IgD-negative memory B cell (primary cell): ENCODE measurements around the gene PDIA4. TPM values are rescaled to one million over a fixed set of nuclear protein-coding genes. Genes with fewer than 3 reads are reported as not detected.

Source experiments
- H3K27ac Mint-ChIP-seq, 3 donors: one replicate each; pipeline ENCODE4 v1.8.0; 2020 to 2022; ENCODE audit warnings: mild to moderate bottlenecking in 3 of 3, mixed read lengths in 3 of 3, moderate library complexity in 1 of 3
- H3K27me3 Mint-ChIP-seq: one replicate; pipeline ENCODE4 v1.8.0; 2021; ENCODE audit warnings: mixed read lengths
- H3K36me3 Mint-ChIP-seq: one replicate; pipeline ENCODE4 v1.8.0; 2020; ENCODE audit warnings: mild to moderate bottlenecking, mixed read lengths
- H3K4me1 Mint-ChIP-seq, 3 donors: one replicate each; pipeline ENCODE4 v1.8.0; 2020 to 2022; ENCODE audit warnings: mixed read lengths in 3 of 3, mild to moderate bottlenecking in 1 of 3
- H3K4me3 Mint-ChIP-seq, 4 donors: one replicate each; pipeline ENCODE4 v1.8.0; 2020 to 2022; ENCODE audit warnings: mild to moderate bottlenecking in 4 of 4, mixed read lengths in 4 of 4, moderate library complexity in 3 of 4
- H3K9me3 Mint-ChIP-seq, 3 donors: one replicate each; pipeline ENCODE4 v1.8.0; 2020 to 2021; ENCODE audit warnings: mixed read lengths in 3 of 3, mild to moderate bottlenecking in 1 of 3
- polyA plus RNA-seq: library from polyadenylated mRNA; unstranded; fragments of 300-500 nt; fragmentation: Illumina TruSeq; gene quantifications from one replicate; pipeline ENCODE4 v1.2.3, GENCODE V29; 2021

PDIA4 gene
- polyA plus RNA-seq, 1 donor from 2014 or later: 94.4 TPM

DNA sequence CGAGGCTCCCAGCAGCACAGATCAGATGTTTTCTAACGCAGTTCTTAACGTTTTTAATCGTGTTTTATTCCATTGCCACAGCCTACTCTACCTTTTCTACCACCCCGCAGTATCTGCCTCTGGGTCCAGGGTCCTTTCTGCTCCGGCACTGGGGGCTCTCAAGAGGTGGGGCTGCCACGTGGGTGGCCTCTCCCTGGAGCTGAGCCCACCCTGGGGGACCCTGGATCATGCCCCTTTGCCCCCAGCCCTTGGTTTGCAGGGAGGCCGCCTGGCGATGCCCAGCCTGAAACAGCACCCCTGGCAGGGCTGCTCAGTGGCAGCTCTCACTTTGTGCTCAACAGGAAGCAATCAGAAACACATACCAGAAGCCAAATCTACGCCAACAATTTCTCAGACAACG, 25.3 kb downstream of the PDIA4 start:
- H3K4me1 Mint-ChIP-seq: peaks cover 2 to 6% (median 3%) of the 10 kb centered on the region in 3 donors
- no peak overlapping the region for H3K4me3 Mint-ChIP-seq
- no peaks in the 10 kb centered on the region for H3K36me3 Mint-ChIP-seq
- H3K9me3 Mint-ChIP-seq: no peaks in the 10 kb centered on the region
- H3K27me3 Mint-ChIP-seq: no peaks in the 10 kb centered on the region
- H3K27ac Mint-ChIP-seq: no peak overlapping the region

DNA sequence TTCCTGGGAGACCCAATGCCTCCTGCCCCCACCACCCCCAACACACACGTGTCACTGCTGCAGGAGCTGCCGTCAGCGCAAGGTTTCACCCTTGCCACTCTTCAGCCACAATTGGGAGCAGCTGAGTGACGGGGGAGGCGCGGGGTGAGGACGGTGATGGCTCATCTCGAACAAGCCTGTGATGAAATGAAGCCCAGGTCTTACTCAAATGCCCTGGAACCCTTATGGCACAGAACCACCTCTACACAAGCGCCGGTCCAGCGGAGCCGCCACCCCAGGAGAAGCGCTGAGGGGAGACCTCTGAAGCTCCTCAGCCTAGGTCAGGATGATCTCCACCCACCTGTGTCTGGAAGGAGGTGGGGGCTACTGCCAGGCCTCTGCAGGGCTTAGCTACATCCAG, 25.7 kb downstream of the PDIA4 start:
- no peak overlapping the region for H3K4me3 Mint-ChIP-seq
- H3K4me1 Mint-ChIP-seq: peaks cover 2 to 6% (median 4%) of the 10 kb centered on the region in 3 donors
- no peaks in the 10 kb centered on the region for H3K27me3 Mint-ChIP-seq
- H3K27ac Mint-ChIP-seq: no peak overlapping the region
- H3K9me3 Mint-ChIP-seq: no peaks in the 10 kb centered on the region
- H3K36me3 Mint-ChIP-seq: no peaks in the 10 kb centered on the region

DNA sequence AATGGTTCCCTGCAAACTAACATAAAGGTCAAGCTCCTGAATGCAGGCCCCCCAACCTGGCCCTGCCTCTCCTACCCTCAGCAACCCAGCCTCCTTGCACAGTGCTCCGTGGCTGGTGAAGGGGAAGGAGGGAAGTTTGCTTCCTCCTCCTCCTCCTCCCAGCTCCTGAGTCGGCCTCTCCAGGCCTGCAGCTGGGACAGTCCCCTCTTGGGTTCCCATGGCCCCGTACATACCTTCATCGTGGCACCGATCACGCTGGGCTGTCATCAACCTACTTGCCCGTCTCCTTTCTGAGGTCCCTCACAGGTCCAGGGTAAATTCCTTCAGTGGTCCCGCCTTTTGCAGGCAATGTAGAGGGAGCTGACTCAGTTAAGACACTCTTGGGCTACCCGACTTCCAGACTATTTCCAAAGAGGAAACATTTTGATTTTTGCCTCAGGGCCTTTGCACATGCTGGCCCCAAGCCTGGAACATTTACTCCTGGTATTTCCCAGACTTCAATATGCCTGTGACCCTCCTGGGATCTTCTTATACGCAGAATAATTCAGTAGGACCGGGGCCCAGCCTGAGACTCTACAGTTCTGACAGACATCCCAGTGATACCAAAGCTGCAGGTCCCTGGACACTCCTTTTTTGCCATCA, 26.8 kb downstream of the PDIA4 start:
- peaks cover 2 to 6% (median 4%) of the 10 kb centered on the region in 3 donors for H3K4me1 Mint-ChIP-seq
- H3K36me3 Mint-ChIP-seq: no peaks in the 10 kb centered on the region
- H3K27ac Mint-ChIP-seq: peak overlapping the region in 1 of 3 donors; percentile 24
- no peak overlapping the region for H3K4me3 Mint-ChIP-seq
- no peaks in the 10 kb centered on the region for H3K27me3 Mint-ChIP-seq
- H3K9me3 Mint-ChIP-seq: no peaks in the 10 kb centered on the region

DNA sequence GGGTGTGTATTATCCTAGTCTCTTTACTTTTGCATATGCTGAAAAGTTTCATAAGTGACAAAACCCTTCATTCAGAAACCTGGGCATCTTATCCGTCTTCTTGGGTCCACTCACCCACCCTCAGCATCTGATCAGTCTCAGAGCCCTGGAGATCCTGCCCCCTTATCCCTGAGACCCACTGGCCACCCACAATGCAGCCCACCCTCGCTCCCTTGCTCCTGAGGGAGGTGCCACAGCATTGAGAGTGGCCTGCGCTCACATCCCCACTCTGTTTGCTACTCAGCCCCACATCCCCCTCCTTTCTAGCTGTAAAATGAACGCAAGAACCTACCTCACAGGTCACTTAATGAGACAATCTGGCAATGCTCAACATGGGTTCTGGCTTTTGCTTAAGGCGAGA, 27.3 kb downstream of the PDIA4 start:
- peaks cover 2 to 5% (median 4%) of the 10 kb centered on the region in 3 donors for H3K4me1 Mint-ChIP-seq
- H3K9me3 Mint-ChIP-seq: no peaks in the 10 kb centered on the region
- no peaks in the 10 kb centered on the region for H3K27me3 Mint-ChIP-seq
- H3K36me3 Mint-ChIP-seq: no peaks in the 10 kb centered on the region
- no peak overlapping the region for H3K27ac Mint-ChIP-seq
- H3K4me3 Mint-ChIP-seq: no peak overlapping the region

DNA sequence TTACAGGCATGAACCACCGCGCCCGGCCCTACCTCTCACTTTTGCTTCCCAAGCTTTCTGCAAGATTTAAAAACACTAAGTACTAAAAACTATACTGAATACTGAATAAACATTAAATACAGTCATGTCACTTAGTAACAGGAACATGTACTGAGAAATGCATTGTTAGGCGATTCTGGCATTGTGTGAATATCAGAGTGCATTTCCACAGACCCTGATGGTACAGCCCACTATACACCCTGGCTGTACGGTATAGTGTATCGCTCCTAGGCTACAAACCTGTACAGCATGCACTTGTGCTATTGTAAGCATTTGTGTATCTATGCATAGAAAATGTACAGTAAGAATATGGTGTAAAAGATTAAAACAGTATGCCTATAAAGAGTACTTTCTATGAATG, 29.1 kb downstream of the PDIA4 start:
- Mint-ChIP-seq H3K27me3 (no peaks in the 10 kb centered on the region), H3K36me3 (no peaks in the 10 kb centered on the region), H3K27ac (no peak overlapping the region), H3K4me3 (no peak overlapping the region), H3K4me1 (peaks cover 0 to 2% (median 1%) of the 10 kb centered on the region in 3 donors), H3K9me3 (no peaks in the 10 kb centered on the region)

DNA sequence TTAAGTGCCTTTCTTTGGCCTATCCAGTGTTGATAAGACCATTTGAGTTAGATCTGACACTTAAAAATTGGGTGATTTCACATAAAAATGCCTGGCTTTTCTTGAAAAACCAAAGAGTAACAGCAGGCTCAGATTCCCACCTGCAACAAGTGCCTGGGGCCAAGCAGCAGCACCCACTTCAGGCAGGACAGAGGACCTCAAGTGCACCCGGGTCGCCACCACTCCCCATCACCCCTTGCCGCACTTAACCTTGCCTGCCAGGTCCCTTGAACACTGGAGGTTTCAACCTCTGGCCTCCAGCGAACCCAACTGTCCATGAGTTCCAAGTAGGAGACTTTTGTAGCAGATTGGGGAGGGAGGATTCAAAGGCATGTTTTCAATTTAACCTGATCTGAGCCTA, 30.8 kb downstream of the PDIA4 start:
- no peaks in the 10 kb centered on the region for H3K36me3 Mint-ChIP-seq
- H3K27ac Mint-ChIP-seq: no peak overlapping the region
- peaks cover 0 to 2% (median 1%) of the 10 kb centered on the region in 3 donors for H3K4me1 Mint-ChIP-seq
- no peaks in the 10 kb centered on the region for H3K27me3 Mint-ChIP-seq
- H3K9me3 Mint-ChIP-seq: no peaks in the 10 kb centered on the region
- H3K4me3 Mint-ChIP-seq: no peak overlapping the region

DNA sequence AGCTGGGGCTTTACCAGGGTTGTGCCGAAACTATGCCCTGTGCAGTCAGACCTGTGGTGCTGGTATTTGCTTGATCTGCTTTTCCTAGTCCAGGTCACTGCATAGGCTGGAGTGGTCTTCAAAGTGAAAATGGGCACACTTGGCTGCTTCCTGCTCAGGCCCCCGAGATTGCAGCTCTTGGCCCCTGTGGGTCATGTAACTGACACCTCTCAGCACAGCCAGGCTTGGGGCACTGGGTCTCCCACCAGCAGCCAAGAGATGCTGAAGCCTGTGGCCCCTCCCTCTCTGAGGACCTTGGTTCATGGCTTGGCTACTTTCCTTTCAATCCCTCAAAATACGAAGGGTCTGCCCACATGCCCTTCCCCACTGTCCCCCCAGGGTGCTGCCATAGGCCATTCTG, 33.7 kb downstream of the PDIA4 start:
- Mint-ChIP-seq H3K4me1 (peaks cover 0 to 2% (median 1%) of the 10 kb centered on the region in 3 donors), H3K36me3 (no peaks in the 10 kb centered on the region), H3K4me3 (no peak overlapping the region), H3K9me3 (no peaks in the 10 kb centered on the region), H3K27ac (no peak overlapping the region), H3K27me3 (no peaks in the 10 kb centered on the region)

DNA sequence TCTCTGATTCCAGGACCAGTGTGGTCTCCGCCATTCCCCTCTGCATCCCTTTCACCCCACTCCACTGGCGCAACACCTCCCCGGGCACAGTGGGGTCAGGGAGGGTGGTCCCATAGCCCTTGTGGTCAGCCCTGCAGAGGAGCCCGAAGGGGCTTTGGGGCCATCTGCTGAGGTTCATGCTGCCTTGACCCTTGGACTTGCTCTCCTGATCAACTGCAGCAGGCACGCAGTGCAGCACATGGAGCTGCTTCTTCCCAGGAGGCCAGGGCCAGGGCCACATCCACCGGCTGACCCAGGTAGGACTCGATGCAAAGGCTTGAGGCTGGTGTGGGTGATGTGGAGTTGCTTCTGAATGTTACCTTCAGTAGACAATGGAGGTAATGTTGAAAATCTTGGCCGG, 35.1 kb downstream of the PDIA4 start:
- no peak overlapping the region for H3K4me3 Mint-ChIP-seq
- no peaks in the 10 kb centered on the region for H3K36me3 Mint-ChIP-seq
- H3K27ac Mint-ChIP-seq: no peak overlapping the region
- peaks cover 1 to 4% (median 2%) of the 10 kb centered on the region in 3 donors for H3K4me1 Mint-ChIP-seq
- H3K9me3 Mint-ChIP-seq: no peaks in the 10 kb centered on the region
- no peaks in the 10 kb centered on the region for H3K27me3 Mint-ChIP-seq

DNA sequence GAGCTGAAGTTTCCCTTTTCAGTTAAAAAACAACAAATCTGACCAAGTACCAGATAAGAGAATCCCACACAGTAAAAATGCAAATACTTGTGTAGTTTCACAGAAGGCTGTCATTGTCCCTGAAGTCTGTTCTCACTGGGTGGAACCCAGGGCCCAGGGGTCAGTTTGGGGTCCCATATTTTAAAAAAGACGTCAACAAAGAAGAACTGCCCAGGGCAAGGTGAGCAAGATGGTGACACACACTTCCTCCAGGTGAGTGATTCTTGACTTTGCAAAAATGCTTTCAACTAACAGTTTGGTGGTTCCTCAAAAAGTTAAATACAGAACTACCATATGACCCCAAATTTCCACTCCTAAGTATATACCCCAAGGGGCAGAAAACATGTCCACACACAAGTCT, 36.8 kb downstream of the PDIA4 start:
- no peaks in the 10 kb centered on the region for H3K36me3 Mint-ChIP-seq

DNA sequence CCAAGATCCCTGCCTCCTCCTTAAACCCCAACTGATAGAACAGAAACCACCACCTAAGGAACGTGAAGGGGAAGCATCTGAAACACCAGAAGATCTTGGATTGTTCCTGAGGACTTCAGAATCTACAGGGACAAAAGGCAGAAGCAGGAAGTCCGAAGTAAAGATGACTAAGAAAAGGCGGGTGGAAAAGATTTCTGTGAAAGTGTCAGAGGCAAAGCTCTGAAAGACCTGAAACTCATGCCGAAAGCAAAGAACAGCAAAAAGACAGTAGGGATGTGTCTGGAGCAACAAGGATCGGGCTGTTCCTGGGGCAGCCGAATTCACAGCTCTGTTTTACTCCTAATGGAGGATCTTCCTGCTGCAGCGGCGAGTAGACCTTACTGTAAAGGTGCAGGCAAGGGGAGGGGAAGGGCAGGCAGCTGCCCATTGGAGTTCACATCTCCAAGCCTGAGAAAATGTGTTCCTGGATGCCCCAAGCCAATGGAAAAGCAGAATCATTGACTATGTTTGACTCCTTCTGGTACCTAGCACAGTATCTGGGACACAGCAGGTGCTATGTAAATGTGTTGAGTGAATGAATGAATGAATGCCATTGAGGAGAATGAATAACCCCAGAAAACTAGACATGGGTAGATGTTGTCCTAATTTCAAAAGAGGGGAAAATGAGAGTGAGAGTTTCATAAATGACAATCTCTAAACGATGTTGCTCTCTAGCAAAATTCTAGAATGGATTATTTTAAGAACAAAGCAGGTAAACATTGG, 40.4 kb downstream of the PDIA4 start:
- Mint-ChIP-seq H3K36me3 (no peaks in the 10 kb centered on the region), H3K9me3 (peaks cover 0 to 3% (median 0%) of the 10 kb centered on the region in 3 donors), H3K4me1 (peaks cover 27 to 45% (median 41%) of the 10 kb centered on the region in 3 donors), H3K27ac (peak overlapping the region; percentile 89 to 97 (median 97)), H3K4me3 (peak overlapping the region; percentile 96 to 99 (median 98)), H3K27me3 (no peaks in the 10 kb centered on the region)

More for the DNA sequence above, 36.8 kb downstream of the PDIA4 start:
- peaks cover 7 to 17% (median 15%) of the 10 kb centered on the region in 3 donors for H3K4me1 Mint-ChIP-seq
- no peak overlapping the region for H3K4me3 Mint-ChIP-seq
- H3K27me3 Mint-ChIP-seq: no peaks in the 10 kb centered on the region
- H3K27ac Mint-ChIP-seq: no peak overlapping the region
- no peaks in the 10 kb centered on the region for H3K9me3 Mint-ChIP-seq

DNA sequence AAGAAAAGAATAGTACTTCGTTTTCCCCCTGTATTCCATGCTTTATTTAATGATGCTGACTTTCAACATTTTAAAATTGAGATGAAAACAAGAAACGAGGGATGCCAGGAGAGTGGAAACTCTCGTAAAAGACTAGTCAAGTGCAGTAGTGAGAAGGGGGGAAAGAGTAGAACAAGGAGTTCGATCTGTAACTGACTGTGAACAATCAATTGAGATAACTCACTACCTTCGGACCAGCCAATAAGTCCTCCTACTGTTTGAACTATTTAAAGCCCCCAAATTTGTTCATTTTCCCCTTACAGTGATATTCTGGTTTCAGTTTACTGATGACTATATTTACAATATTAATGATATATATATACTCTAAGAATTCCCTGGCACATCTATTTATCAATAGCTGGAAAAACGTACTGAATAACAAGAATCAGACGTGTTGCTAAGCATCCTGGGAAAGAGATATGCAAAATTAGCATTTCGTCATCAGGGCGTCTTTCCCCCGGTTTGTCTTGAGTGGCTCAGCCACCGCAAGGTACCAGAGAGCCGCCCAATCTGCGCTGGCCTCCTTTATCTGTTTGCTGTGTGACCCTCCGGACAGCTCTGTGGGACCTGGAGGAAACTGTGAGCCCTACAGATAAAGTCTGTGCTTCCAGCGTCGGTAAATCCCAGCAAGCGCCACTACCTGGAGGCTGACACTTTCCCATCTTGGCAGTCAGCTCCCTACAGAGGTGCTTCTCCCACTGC, 41.1 kb downstream of the PDIA4 start:
- H3K27ac Mint-ChIP-seq: peak overlapping the region; percentile 89 to 97 (median 97)
- peak overlapping the region; percentile 96 to 99 (median 98) for H3K4me3 Mint-ChIP-seq
- H3K9me3 Mint-ChIP-seq: peaks cover 0 to 3% (median 0%) of the 10 kb centered on the region in 3 donors
- no peaks in the 10 kb centered on the region for H3K36me3 Mint-ChIP-seq
- H3K27me3 Mint-ChIP-seq: no peaks in the 10 kb centered on the region
- peaks cover 27 to 48% (median 43%) of the 10 kb centered on the region in 3 donors for H3K4me1 Mint-ChIP-seq

DNA sequence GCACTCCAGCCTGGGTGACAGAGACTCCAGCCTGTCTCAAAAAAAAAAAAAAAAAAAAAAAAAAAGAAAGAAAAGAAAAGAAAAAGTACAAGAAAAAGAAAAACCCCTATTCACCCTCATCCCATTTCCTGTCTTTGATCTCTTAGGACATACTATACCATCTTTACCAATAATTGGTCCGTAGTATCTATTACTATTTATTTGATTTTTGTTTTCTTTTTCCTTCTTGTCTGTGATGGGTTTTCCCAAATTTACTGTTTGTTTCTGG, 41.6 kb downstream of the PDIA4 start:
- Mint-ChIP-seq H3K4me3 (peak overlapping the region; percentile 96 to 99 (median 98)), H3K27me3 (no peaks in the 10 kb centered on the region), H3K27ac (peak overlapping the region; percentile 89 to 97 (median 97)), H3K4me1 (peaks cover 28 to 48% (median 43%) of the 10 kb centered on the region in 3 donors), H3K36me3 (no peaks in the 10 kb centered on the region), H3K9me3 (peaks cover 0 to 3% (median 0%) of the 10 kb centered on the region in 3 donors)

DNA sequence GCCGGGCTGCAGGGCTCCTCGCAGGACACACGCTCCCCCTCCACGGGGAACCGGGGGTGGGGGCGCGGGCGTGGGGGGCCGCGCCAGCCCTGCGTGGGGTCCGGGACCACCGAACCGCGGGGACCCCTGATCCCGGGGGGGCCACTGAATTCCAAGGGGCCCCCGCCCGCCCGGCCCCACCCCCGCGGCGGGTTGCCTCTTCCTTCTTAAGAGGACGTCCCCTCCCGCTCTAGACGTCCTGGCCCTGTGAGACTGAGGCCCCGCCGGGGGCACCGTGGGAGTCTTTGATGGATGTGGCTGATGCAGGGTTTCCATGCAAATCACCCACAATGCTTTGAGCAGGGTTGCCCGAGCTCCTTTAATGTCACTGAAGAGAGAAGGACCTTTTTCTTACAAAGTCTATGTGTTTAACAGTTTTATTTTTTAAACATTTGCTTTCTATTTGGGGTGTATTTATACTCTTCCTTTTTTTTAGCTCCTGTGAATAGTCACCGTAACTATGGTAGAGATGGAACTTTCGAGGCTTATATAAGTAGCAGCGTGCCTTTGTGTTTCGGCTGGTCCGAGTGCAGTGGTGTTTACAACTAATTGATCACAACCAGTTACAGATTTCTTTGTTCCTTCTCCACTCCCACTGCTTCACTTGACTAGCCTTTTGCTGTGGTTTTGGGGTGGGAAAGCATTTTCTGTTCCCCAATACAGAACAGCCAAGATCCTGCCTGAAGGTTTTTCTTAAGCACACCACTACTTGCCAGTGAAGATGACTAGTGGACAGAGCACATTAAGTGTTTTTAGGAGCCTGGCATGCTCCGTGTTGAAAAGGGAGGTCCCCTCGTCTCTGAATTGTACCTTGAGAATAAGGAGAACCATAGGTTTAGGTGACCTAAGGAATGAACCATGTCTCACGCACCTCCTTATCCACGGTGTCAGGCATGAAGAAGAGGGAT, 44.8 kb downstream of the PDIA4 start:
- H3K4me3 Mint-ChIP-seq: peak overlapping the region; percentile 83 to 94 (median 93)
- H3K27me3 Mint-ChIP-seq: no peaks in the 10 kb centered on the region
- peaks cover 2 to 7% (median 5%) of the 10 kb centered on the region in 3 donors for H3K9me3 Mint-ChIP-seq
- peaks cover 36 to 54% (median 53%) of the 10 kb centered on the region in 3 donors for H3K4me1 Mint-ChIP-seq
- peak overlapping the region; percentile 89 to 100 (median 99) for H3K27ac Mint-ChIP-seq
- no peaks in the 10 kb centered on the region for H3K36me3 Mint-ChIP-seq

DNA sequence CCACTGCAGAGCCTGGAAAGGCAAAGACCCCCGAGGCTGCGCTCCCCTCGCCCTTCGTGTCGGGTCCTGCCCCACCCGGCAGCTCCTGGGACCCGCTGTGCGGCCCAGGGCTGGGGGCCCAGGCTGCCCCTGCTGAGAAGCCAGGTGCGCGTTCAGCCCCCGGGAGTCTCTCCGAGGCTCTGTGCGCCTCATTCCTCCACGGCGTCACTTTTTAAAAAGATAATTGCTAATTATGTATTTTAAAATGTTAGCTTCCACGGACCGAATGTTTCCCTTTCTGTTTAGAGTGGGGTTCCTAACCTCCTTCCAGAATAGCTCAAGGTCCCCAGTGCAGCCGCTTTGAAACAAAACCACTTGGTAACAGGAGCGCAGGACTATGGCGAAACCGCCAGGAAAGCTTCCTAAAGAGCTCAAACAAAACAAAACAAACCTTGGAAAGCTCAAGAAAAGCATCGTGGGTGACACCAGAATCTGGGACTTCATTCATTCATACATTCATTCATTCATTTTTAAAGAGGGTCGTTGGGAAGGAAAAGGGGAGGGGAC, 45.6 kb downstream of the PDIA4 start:
- H3K27me3 Mint-ChIP-seq: no peaks in the 10 kb centered on the region
- H3K36me3 Mint-ChIP-seq: no peaks in the 10 kb centered on the region
- peaks cover 32 to 47% (median 46%) of the 10 kb centered on the region in 3 donors for H3K4me1 Mint-ChIP-seq
- H3K27ac Mint-ChIP-seq: peak overlapping the region; percentile 89 to 100 (median 93)
- peak overlapping the region; percentile 83 to 94 (median 93) for H3K4me3 Mint-ChIP-seq
- peaks cover 2 to 7% (median 6%) of the 10 kb centered on the region in 3 donors for H3K9me3 Mint-ChIP-seq
